HFFc6 (cell line): ENCODE results near the gene RPS25. TPM values are rescaled to one million over a fixed set of nuclear protein-coding genes. Genes with fewer than 3 reads are reported as not detected.
A peak's percentile ranks its signal among the peaks of the same experiment; 100 is the strongest.

Experiments used
- DNase-seq: peaks from one replicate; pipeline ENCODE4 v3.0.0-alpha.2; 2018
- H3K27ac Mint-ChIP-seq: 2 replicates; pipeline ENCODE4 v1.8.0; 2020; ENCODE audit warnings: mild to moderate bottlenecking, mixed read lengths
- H3K27me3 Mint-ChIP-seq: 2 replicates; pipeline ENCODE4 v1.8.0; 2021; ENCODE audit warnings: mild to moderate bottlenecking, moderate library complexity, mixed read lengths; ENCODE audit not compliant: insufficient read depth
- H3K36me3 Mint-ChIP-seq: 2 replicates; pipeline ENCODE4 v1.8.0; 2021; ENCODE audit warnings: low read depth, mixed read lengths
- H3K4me1 Mint-ChIP-seq: 2 replicates; pipeline ENCODE4 v1.8.0; 2020; ENCODE audit warnings: low read depth, mixed read lengths
- H3K4me3 Mint-ChIP-seq: 2 replicates; pipeline ENCODE4 v1.8.0; 2020; ENCODE audit warnings: mild to moderate bottlenecking, moderate library complexity, mixed read lengths
- H3K9me3 Mint-ChIP-seq: 2 replicates; pipeline ENCODE4 v1.8.0; 2020; ENCODE audit warnings: mild to moderate bottlenecking, mixed read lengths
- CTCF ChIP-seq: fragments of 200-600 bp; sonication (generic); IDR thresholded peaks from 2 replicates; pipeline ENCODE4 v1.5.0; 2021; ENCODE audit warnings: antibody characterized with exemption, mild to moderate bottlenecking
- total RNA-seq, 6 experiments: library from RNA; stranded (reverse); fragmentation: NEBNext Ultra II Directional; extraction: Animal tissue kit (Norgen Biotek cat#: 25700); gene quantifications; 2 replicates in 1 of 6; 3 replicates in 5 of 6; pipeline ENCODE4 v1.2.3, GENCODE V29; 2021

The RPS25 gene
- total RNA-seq, 6 experiments from 2014 or later = 699 to 981 (median 857) TPM

GRCh38 chr11:119012629-119013170 lies 5.4 kb downstream of the RPS25 start:
- Mint-ChIP-seq H3K9me3 (no peaks in the 10 kb centered on the region), H3K4me1 (peaks cover 20% of the 10 kb centered on the region), H3K27ac (peak overlapping the region; percentile 12), H3K4me3 (no peak overlapping the region), H3K27me3 (peaks cover 2% of the 10 kb centered on the region), H3K36me3 (peaks cover 50% of the 10 kb centered on the region)
- DNase-seq = no peak
- no peak for TF ChIP-seq CTCF

GRCh38 chr11:119011476-119012053 lies 6.6 kb downstream of the RPS25 start:
- H3K9me3 Mint-ChIP-seq = no peaks in the 10 kb centered on the region
- DNase-seq = no peak
- H3K27me3 Mint-ChIP-seq = peaks cover 2% of the 10 kb centered on the region
- H3K4me1 Mint-ChIP-seq = peaks cover 16% of the 10 kb centered on the region
- 0 out of 2 replicates have a peak overlapping the region, but pooled peaks have one; percentile 29 for H3K27ac Mint-ChIP-seq
- H3K36me3 Mint-ChIP-seq = peaks cover 46% of the 10 kb centered on the region
- TF ChIP-seq CTCF = no peak
- H3K4me3 Mint-ChIP-seq = no peak overlapping the region

- Mint-ChIP-seq H3K27me3 (no peaks in the 10 kb centered on the region; the same call in 1 of the 2 replicates), H3K27ac (no peak overlapping the region), H3K4me1 (no peaks in the 10 kb centered on the region), H3K36me3 (peaks cover 25% of the 10 kb centered on the region), H3K4me3 (no peak overlapping the region), H3K9me3 (no peaks in the 10 kb centered on the region)
- no peak for DNase-seq
- no peak for TF ChIP-seq CTCF
Measured at GRCh38 chr11:119006656-119007055, 11.5 kb downstream of the RPS25 start.

- peak; percentile 16; the same call in 1 of the 2 replicates for TF ChIP-seq CTCF
- peak; percentile 83 for DNase-seq
- Mint-ChIP-seq H3K27ac (peak overlapping the region; percentile 90), H3K4me3 (peak overlapping the region; percentile 90), H3K36me3 (peaks cover 33% of the 10 kb centered on the region), H3K27me3 (no peaks in the 10 kb centered on the region; the same call in 1 of the 2 replicates), H3K9me3 (no peaks in the 10 kb centered on the region), H3K4me1 (peaks cover 43% of the 10 kb centered on the region)
Measured at GRCh38 chr11:119000906-119001305, 17.2 kb downstream of the RPS25 start.

- Mint-ChIP-seq H3K36me3 (peaks cover 31% of the 10 kb centered on the region), H3K27me3 (no peaks in the 10 kb centered on the region; the same call in 1 of the 2 replicates), H3K4me3 (peak overlapping the region; percentile 90), H3K4me1 (peaks cover 43% of the 10 kb centered on the region), H3K9me3 (no peaks in the 10 kb centered on the region), H3K27ac (peak overlapping the region; percentile 88)
- no peak for TF ChIP-seq CTCF
- peak; percentile 81 for DNase-seq
Measured at GRCh38 chr11:118998822-118999221, 19.3 kb downstream of the RPS25 start.
